CD14-positive monocyte (primary cell): ENCODE data around the gene MIA2. TPM values are rescaled to one million over a fixed set of nuclear protein-coding genes. Genes with fewer than 3 reads are reported as not detected.

Source experiments
- DNase-seq, 3 donors: peaks; one replicate each; pipeline ENCODE4 v3.0.0-alpha.2; 2011 to 2022
- H2AFZ ChIP-seq: 2 replicates; pipeline ENCODE4 v1.6.0; 2012; ENCODE audit warnings: mild to moderate bottlenecking, low read depth, low read length, inconsistent platforms; ENCODE audit not compliant: insufficient read depth, poor library complexity, severe bottlenecking
- H3K27ac ChIP-seq, 2 donors: 1 replicate in 1 of 2; 2 replicates in 1 of 2; pipeline ENCODE4 v1.5.1; 2012 to 2013; ENCODE audit warnings: low read length in 2 of 2, control low read depth in 1 of 2, inconsistent platforms in 1 of 2, low read depth in 1 of 2, mild to moderate bottlenecking in 1 of 2
- H3K27me3 ChIP-seq, 2 donors: one replicate each; pipeline versions ENCODE4 v1.6.0 to v1.6.1; 2011 to 2013; ENCODE audit warnings: low read length in 2 of 2; ENCODE audit not compliant: control insufficient read depth in 2 of 2, insufficient read depth in 2 of 2
- H3K36me3 ChIP-seq, 2 donors: replicated peaks in 1 of 2; 1 replicate in 1 of 2; 2 replicates in 1 of 2; pipeline versions ENCODE4 v1.5.1 to v1.6.1; 2012 to 2013; ENCODE audit warnings: low read length in 2 of 2, control low read depth in 1 of 2, inconsistent platforms in 1 of 2, mild to moderate bottlenecking in 1 of 2; ENCODE audit not compliant: insufficient read depth in 2 of 2, control insufficient read depth in 1 of 2
- H3K4me1 ChIP-seq, 2 donors: 1 replicate in 1 of 2; 2 replicates in 1 of 2; pipeline versions ENCODE4 v1.5.1 to v1.6.1; 2012 to 2013; ENCODE audit warnings: low read length in 2 of 2, control low read depth in 1 of 2, inconsistent platforms in 1 of 2, mild to moderate bottlenecking in 1 of 2, moderate library complexity in 1 of 2; ENCODE audit not compliant: insufficient read depth in 2 of 2, control insufficient read depth in 1 of 2
- H3K4me2 ChIP-seq: replicated peaks from 2 replicates; pipeline ENCODE3; 2012; ENCODE audit warnings: low read length, moderate library complexity, mild to moderate bottlenecking; ENCODE audit not compliant: poor library complexity, severe bottlenecking; ENCODE audit errors: extremely low read depth
- H3K4me3 ChIP-seq, 3 experiments: fragments of 200-600 bp in 1 of 3; sonication (generic) in 1 of 3; replicated peaks in 1 of 3; 1 replicate in 2 of 3; 2 replicates in 1 of 3; pipeline ENCODE4 v1.5.1; 2011 to 2013; ENCODE audit warnings: low read length in 3 of 3, mild to moderate bottlenecking in 3 of 3, control low read depth in 2 of 3, low read depth in 2 of 3, inconsistent platforms in 1 of 3, moderate library complexity in 1 of 3
- H3K79me2 ChIP-seq: 2 replicates; pipeline ENCODE4 v1.6.0; 2012; ENCODE audit warnings: mild to moderate bottlenecking, control low read depth, inconsistent platforms, low read length, moderate library complexity; ENCODE audit not compliant: insufficient read depth
- H3K9ac ChIP-seq: 2 replicates; pipeline ENCODE4 v1.6.0; 2017; ENCODE audit warnings: low read length, mild to moderate bottlenecking; ENCODE audit not compliant: insufficient read depth, poor library complexity, severe bottlenecking
- H3K9me3 ChIP-seq, 2 donors: replicated peaks in 1 of 2; 1 replicate in 1 of 2; 2 replicates in 1 of 2; pipeline versions ENCODE4 v1.5.1 to v1.6.1; 2012 to 2013; ENCODE audit warnings: low read length in 2 of 2, control low read depth in 1 of 2; ENCODE audit not compliant: control insufficient read depth in 1 of 2, insufficient read depth in 1 of 2
- H4K20me1 ChIP-seq: 2 replicates; pipeline ENCODE4 v1.6.0; 2012; ENCODE audit warnings: mild to moderate bottlenecking, low read length, control low read depth, moderate library complexity; ENCODE audit not compliant: insufficient read depth
- H3K27ac Mint-ChIP-seq, 7 donors: one replicate each; pipeline ENCODE4 v1.8.0; 2020; ENCODE audit warnings: mild to moderate bottlenecking in 7 of 7, mixed read lengths in 7 of 7, moderate library complexity in 6 of 7, inconsistent platforms in 2 of 7
- H3K27me3 Mint-ChIP-seq, 3 donors: one replicate each; pipeline ENCODE4 v1.8.0; 2021 to 2022; ENCODE audit warnings: low read depth in 3 of 3, mild to moderate bottlenecking in 3 of 3, mixed read lengths in 3 of 3, moderate library complexity in 3 of 3, inconsistent platforms in 1 of 3
- H3K36me3 Mint-ChIP-seq, 2 donors: one replicate each; pipeline ENCODE4 v1.8.0; 2020; ENCODE audit warnings: mixed read lengths in 2 of 2, inconsistent platforms in 1 of 2, mild to moderate bottlenecking in 1 of 2
- H3K4me1 Mint-ChIP-seq: one replicate; pipeline ENCODE4 v1.8.0; 2020; ENCODE audit warnings: mild to moderate bottlenecking, mixed read lengths
- H3K4me3 Mint-ChIP-seq, 2 donors: one replicate each; pipeline ENCODE4 v1.8.0; 2020; ENCODE audit warnings: mild to moderate bottlenecking in 2 of 2, mixed read lengths in 2 of 2, moderate library complexity in 1 of 2
- H3K9me3 Mint-ChIP-seq, 7 donors: one replicate each; pipeline ENCODE4 v1.8.0; 2020 to 2022; ENCODE audit warnings: mixed read lengths in 7 of 7, mild to moderate bottlenecking in 6 of 7, moderate library complexity in 6 of 7, inconsistent platforms in 2 of 7
- WGBS: methylation state at CpG from one replicate; pipeline ENCODE4 v1.1.5; 2013; ENCODE audit warnings: missing lambda C conversion rate; ENCODE audit not compliant: insufficient coverage; 5-methylcytosine and 5-hydroxymethylcytosine counted together
- intact Hi-C, 2 donors: fragments of 100-400 bp; cut with micrococcal nuclease; formaldehyde crosslinking; loops; one replicate each; pipeline versions ENCODE4 v1.15.0 to v1.15.1; 2023
- polyA plus RNA-seq, 3 donors: library from polyadenylated mRNA; depleted of rRNA in 1 of 3; unstranded in 2 of 3; stranded (reverse) in 1 of 3; fragments of 300-500 nt in 2 of 3; fragments of >200 nt in 1 of 3; fragmentation: Illumina TruSeq in 2 of 3; gene quantifications; 1 replicate in 2 of 3; 2 replicates in 1 of 3; pipeline ENCODE4 v1.2.3, GENCODE V29; 2012 to 2021
- TF ChIP-seq, protein P1 (sequence below): fragments of 200-600 bp; IDR thresholded peaks from one replicate; pipeline ENCODE4 v1.8.0; 2022; ENCODE audit warnings: antibody characterized with exemption, mild to moderate bottlenecking

Gene MIA2
- polyA plus RNA-seq, 3 donors, result 19.1 to 24.6 (median 20.0) TPM

DNA sequence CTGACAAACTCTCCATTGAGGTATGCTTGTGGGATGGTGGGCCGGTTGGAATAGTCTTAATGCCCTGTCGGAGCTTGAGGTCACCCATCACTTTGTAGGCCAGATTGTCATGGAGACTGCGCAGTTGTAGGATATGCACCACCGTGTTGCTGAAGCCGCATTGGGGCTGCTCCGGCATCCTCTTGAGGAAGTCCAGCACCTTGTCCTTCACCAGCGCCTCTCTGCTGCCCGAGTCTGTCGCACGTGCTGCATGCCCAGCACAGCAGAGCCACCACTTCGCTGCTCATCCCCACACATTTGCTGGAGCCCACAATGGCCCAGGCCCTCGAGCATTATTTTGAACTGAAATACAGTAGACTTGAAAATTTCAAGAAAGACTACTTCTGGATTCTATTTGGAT lies 136.7 kb downstream of the MIA2 start:
- no peaks in the 10 kb centered on the region for H3K4me1 Mint-ChIP-seq
- 96% methylated on average over 9 of the region's 12 CpGs for WGBS
- Histone ChIP-seq H3K9ac (no peak overlapping the region), H3K4me1 (no peaks in the 10 kb centered on the region), H3K4me3 (no peak overlapping the region), H4K20me1 (peaks cover 20% of the 10 kb centered on the region), H3K27ac (no peak overlapping the region), H2AFZ (no peak overlapping the region), H3K4me2 (no peak overlapping the region), H3K9me3 (no peaks in the 10 kb centered on the region), H3K36me3 (peaks cover 9 to 41% of the 10 kb centered on the region in 2 donors), H3K79me2 (peaks cover 4% of the 10 kb centered on the region), H3K27me3 (no peaks in the 10 kb centered on the region)
- TF ChIP-seq, protein P1, sequence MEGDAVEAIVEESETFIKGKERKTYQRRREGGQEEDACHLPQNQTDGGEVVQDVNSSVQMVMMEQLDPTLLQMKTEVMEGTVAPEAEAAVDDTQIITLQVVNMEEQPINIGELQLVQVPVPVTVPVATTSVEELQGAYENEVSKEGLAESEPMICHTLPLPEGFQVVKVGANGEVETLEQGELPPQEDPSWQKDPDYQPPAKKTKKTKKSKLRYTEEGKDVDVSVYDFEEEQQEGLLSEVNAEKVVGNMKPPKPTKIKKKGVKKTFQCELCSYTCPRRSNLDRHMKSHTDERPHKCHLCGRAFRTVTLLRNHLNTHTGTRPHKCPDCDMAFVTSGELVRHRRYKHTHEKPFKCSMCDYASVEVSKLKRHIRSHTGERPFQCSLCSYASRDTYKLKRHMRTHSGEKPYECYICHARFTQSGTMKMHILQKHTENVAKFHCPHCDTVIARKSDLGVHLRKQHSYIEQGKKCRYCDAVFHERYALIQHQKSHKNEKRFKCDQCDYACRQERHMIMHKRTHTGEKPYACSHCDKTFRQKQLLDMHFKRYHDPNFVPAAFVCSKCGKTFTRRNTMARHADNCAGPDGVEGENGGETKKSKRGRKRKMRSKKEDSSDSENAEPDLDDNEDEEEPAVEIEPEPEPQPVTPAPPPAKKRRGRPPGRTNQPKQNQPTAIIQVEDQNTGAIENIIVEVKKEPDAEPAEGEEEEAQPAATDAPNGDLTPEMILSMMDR, result no peak
- DNase-seq, result no peak
- H3K36me3 Mint-ChIP-seq, result peaks cover 39% of the 10 kb centered on the region in 2 donors
- peak overlapping the region in 1 of 7 donors; percentile 19 for H3K27ac Mint-ChIP-seq
- intact Hi-C loops, result no loop called here
- peaks cover 0 to 3% (median 0%) of the 10 kb centered on the region in 7 donors for H3K9me3 Mint-ChIP-seq
- no peak overlapping the region for H3K4me3 Mint-ChIP-seq
- H3K27me3 Mint-ChIP-seq, result no peaks in the 10 kb centered on the region

- peaks cover 9 to 23% of the 10 kb centered on the region in 2 donors for H3K36me3 ChIP-seq
- WGBS, result no CpG with 5 or more reads among the region's 1 CpG
- no peaks in the 10 kb centered on the region for H3K9me3 Mint-ChIP-seq
- H3K4me1 Mint-ChIP-seq, result no peaks in the 10 kb centered on the region
- H3K27ac Mint-ChIP-seq, result no peak overlapping the region
- no peaks in the 10 kb centered on the region for H3K79me2 ChIP-seq
- H3K4me2 ChIP-seq, result no peak overlapping the region
- H3K27ac ChIP-seq, result no peak overlapping the region
- no peak overlapping the region for H3K4me3 ChIP-seq
- H3K4me3 Mint-ChIP-seq, result no peak overlapping the region
- intact Hi-C loops, result no loop called here
- H3K36me3 Mint-ChIP-seq, result peaks cover 29 to 42% of the 10 kb centered on the region in 2 donors
- no peaks in the 10 kb centered on the region for H3K9me3 ChIP-seq
- H2AFZ ChIP-seq, result no peak overlapping the region
- H4K20me1 ChIP-seq, result peaks cover 2% of the 10 kb centered on the region
- H3K9ac ChIP-seq, result no peak overlapping the region
- TF ChIP-seq, protein P1, result no peak
- DNase-seq, result no peak
- H3K27me3 ChIP-seq, result no peaks in the 10 kb centered on the region
- H3K27me3 Mint-ChIP-seq, result no peaks in the 10 kb centered on the region
- H3K4me1 ChIP-seq, result no peaks in the 10 kb centered on the region
Observed at GRCh38 chr14:39372656-39373055, 138.9 kb downstream of the MIA2 start.
